ENCODE data around the gene KRT39.

KRT39 gene

GRCh38 chr17:40966848-40967247, at the start of gene KRT39:
TSS of gene KRT39 (minus strand) at chr17:40966948. CDS start at chr17:40966856, 92 bp downstream.
- TF ChIP-seq CTCF (IDR thresholded peaks at IDR 0.05; ENCODE audit: extremely low read depth, missing control alignments) = no peak
- no peak for DNase-seq (ENCODE audit: low spot score)

GRCh38 chr17:41015454-41015853, 48.7 kb upstream of the KRT39 start:
- DNase-seq (ENCODE audit: low spot score) = no peak
- no peak for TF ChIP-seq CTCF (IDR thresholded peaks at IDR 0.05; ENCODE audit: extremely low read depth, missing control alignments)

GRCh38 chr17:41013606-41014005, 46.9 kb upstream of the KRT39 start:
- no peak for TF ChIP-seq CTCF (IDR thresholded peaks at IDR 0.05; ENCODE audit: extremely low read depth, missing control alignments)
- no peak for DNase-seq (ENCODE audit: low spot score)

- DNase-seq (ENCODE audit: low spot score) = no peak
- no peak for TF ChIP-seq CTCF (IDR thresholded peaks at IDR 0.05; ENCODE audit: extremely low read depth, missing control alignments)
These were observed 46.4 kb upstream of the KRT39 start for GRCh38 chr17:41013181-41013580.

- TF ChIP-seq CTCF (IDR thresholded peaks at IDR 0.05; ENCODE audit: extremely low read depth, missing control alignments) = no peak
These were observed 45.8 kb upstream of the KRT39 start for GRCh38 chr17:41012326-41013120.

GRCh38 chr17:41010441-41010840, 43.7 kb upstream of the KRT39 start:
- no peak for DNase-seq (ENCODE audit: low spot score)
- TF ChIP-seq CTCF (IDR thresholded peaks at IDR 0.05; ENCODE audit: extremely low read depth, missing control alignments) = no peak

More at GRCh38 chr17:41012326-41013120, 45.8 kb upstream of the KRT39 start:
- DNase-seq (ENCODE audit: low spot score) = no peak

GRCh38 chr17:41009936-41010335, 43.2 kb upstream of the KRT39 start:
- TF ChIP-seq CTCF (IDR thresholded peaks at IDR 0.05; ENCODE audit: extremely low read depth, missing control alignments) = no peak
- DNase-seq (ENCODE audit: low spot score) = no peak

Data from GM20000 (cell line).